SJSA1 (cell line): Measurements from ENCODE around the gene ADAM20. TPM values are rescaled to one million over a fixed set of nuclear protein-coding genes. Genes with fewer than 3 reads are reported as not detected.

ENCODE experiments used
- DNase-seq, 2 experiments: peaks; one replicate each; pipeline ENCODE4 v3.0.0-alpha.2; 2015 to 2020; ENCODE audit warnings: low spot score in 2 of 2, low read depth in 1 of 2
- H3K27ac ChIP-seq: fragments of 250-450 bp; sonication (Bioruptor Pico); 2 replicates; pipeline ENCODE4 v1.5.1; 2020; ENCODE audit warnings: mild to moderate bottlenecking, moderate library complexity
- H3K27me3 ChIP-seq: fragments of 250-450 bp; sonication (Bioruptor Pico); replicated peaks from 2 replicates; pipeline ENCODE4 v1.5.1; 2020; ENCODE audit warnings: mild to moderate bottlenecking, moderate library complexity
- H3K36me3 ChIP-seq: fragments of 250-450 bp; sonication (Bioruptor Pico); 2 replicates; pipeline ENCODE4 v1.5.1; 2020; ENCODE audit warnings: mild to moderate bottlenecking
- H3K4me1 ChIP-seq: fragments of 250-450 bp; sonication (Bioruptor Pico); replicated peaks from 2 replicates; pipeline ENCODE4 v1.6.1; 2021; ENCODE audit warnings: mild to moderate bottlenecking
- H3K4me3 ChIP-seq: fragments of 250-450 bp; sonication (Bioruptor Pico); 2 replicates; pipeline ENCODE4 v1.5.1; 2020; ENCODE audit warnings: mild to moderate bottlenecking
- H3K9me3 ChIP-seq: fragments of 250-450 bp; sonication (Bioruptor Pico); replicated peaks from 2 replicates; pipeline ENCODE4 v1.5.1; 2020; ENCODE audit warnings: mild to moderate bottlenecking
- total RNA-seq: library from RNA; depleted of rRNA; stranded (reverse); fragments of >200 nt; shearing (Covaris generic); gene quantifications from 2 replicates; pipeline ENCODE4 v1.2.3, GENCODE V29; 2014; rRNA removed

The ADAM20 gene
- 0.37 TPM in 1 of 2 replicates, not detected in the other for total RNA-seq

DNA sequence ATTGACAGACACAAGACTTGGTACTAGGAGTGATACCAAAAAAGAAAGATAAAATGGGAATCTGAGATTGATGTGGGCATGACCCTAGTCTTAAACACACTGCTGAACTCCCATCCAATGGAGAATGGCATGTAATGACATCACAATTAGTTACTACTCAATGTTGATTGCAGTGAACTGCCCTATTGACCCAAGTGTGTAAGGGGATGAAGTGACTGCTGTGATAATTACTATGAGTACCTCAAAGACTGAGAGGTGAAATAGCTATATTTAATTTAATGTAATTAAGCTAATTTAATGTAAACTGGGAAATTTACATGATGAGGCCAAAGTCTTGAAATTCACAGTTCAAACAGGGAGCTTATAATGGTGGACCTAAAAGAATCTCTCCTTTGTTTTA is at the start of gene ADAM20:
Gene ADAM20 (minus strand): TSS at position 101 of the 400 bp plus-strand sequence. CDS start 10,247 bp downstream, outside the sequence.
- H3K9me3 ChIP-seq, result no peaks in the 10 kb centered on the region
- no peak within 1 kb of the TSS for H3K4me3 ChIP-seq
- no peaks in the 10 kb centered on the region for H3K27me3 ChIP-seq
- no peaks in the 10 kb centered on the region for H3K36me3 ChIP-seq
- no peak within 1 kb of the TSS for H3K27ac ChIP-seq
- DNase-seq, result no peak
- no peaks in the 10 kb centered on the region for H3K4me1 ChIP-seq

DNA sequence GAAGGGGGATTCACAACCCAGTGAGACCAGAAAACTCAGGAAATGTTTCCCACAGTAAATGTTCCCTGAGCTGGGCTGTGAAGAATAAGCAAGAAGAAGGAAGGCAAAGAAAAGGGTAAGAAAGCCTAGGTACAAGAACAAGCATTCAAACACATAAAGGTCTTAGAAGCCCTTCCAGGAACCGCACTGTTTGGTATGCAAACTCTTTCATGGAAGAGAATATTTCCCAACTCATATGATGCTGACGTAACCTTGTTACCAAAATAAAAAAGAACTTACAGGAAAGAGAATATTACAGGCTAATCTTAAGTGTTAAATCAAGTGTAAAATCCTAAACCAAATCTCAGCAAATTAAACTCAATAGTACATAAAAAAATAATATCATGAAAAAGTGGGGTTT is 42.1 kb upstream of the ADAM20 start:
- H3K27me3 ChIP-seq, result no peaks in the 10 kb centered on the region
- DNase-seq, result no peak
- no peak overlapping the region for H3K4me3 ChIP-seq
- H3K4me1 ChIP-seq, result no peaks in the 10 kb centered on the region
- H3K36me3 ChIP-seq, result peaks cover 22% of the 10 kb centered on the region
- no peaks in the 10 kb centered on the region for H3K9me3 ChIP-seq
- H3K27ac ChIP-seq, result no peak overlapping the region

DNA sequence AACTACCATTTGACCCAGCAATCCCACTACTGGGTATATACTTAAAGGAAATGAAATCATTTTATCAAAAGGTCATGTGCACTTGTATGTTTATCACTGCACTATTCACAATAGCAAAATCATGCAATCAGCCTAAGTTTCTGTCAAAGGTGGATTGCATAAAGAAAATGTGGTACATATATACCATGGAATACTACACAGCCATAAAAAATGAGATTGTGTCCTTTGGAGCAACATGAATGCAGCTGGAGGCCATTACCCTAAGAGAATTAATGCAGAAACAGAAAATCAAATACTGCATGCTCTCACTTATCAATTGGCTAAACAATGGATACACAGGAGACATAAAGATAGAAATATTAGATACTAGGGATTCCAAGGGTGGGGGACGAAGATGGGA is 38.2 kb upstream of the ADAM20 start:
- Histone ChIP-seq H3K36me3 (no peaks in the 10 kb centered on the region; the same call in 1 of the 2 replicates), H3K27me3 (no peaks in the 10 kb centered on the region), H3K27ac (no peak overlapping the region), H3K4me3 (no peak overlapping the region), H3K4me1 (no peaks in the 10 kb centered on the region), H3K9me3 (no peaks in the 10 kb centered on the region)
- no peak for DNase-seq

DNA sequence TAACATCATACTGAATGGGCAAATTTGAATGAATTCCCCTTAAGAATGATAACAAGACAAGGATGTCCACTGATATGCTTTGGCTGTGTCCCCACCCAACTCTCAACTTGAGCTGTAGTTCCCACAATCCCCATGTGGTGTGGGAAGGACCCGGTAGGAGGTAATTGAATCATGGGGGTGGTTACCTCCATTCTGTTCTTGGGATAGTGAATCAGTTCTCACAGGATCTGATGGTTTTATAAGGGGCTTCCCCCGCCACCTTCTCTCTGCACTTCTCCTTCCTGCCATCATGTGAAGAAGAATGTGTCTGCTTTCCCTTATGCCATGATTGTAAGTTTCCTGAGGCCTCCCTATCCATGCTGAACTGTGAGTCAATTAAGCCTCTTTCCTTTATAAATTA is 36.3 kb upstream of the ADAM20 start:
- no peak overlapping the region for H3K4me3 ChIP-seq
- no peak overlapping the region for H3K27ac ChIP-seq
- no peaks in the 10 kb centered on the region for H3K27me3 ChIP-seq
- no peaks in the 10 kb centered on the region for H3K9me3 ChIP-seq
- no peak for DNase-seq
- no peaks in the 10 kb centered on the region; the same call in 1 of the 2 replicates for H3K36me3 ChIP-seq
- H3K4me1 ChIP-seq, result no peaks in the 10 kb centered on the region

DNA sequence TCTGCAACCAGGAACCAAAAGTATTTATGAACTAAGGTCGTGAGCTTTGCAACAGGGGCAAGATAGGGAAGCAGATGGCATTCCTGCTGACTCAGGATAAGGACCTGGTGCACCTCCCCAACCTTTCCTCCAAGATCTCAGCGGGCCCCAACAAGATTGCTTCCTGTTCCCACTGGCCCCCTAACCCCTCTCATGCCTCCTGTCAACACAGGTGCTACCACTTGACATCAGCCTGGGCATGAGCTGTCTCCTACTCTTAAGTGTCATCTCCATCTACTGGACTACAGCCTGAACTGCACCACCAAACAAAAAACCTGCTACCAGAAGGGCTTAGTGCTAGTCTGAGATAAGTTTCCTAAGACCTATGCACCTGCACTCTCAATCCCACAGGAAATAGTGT is 33.0 kb upstream of the ADAM20 start:
- no peak overlapping the region for H3K27ac ChIP-seq
- no peaks in the 10 kb centered on the region for H3K4me1 ChIP-seq
- H3K27me3 ChIP-seq, result no peaks in the 10 kb centered on the region
- DNase-seq, result no peak
- H3K4me3 ChIP-seq, result no peak overlapping the region
- H3K9me3 ChIP-seq, result no peaks in the 10 kb centered on the region
- peaks cover 13% of the 10 kb centered on the region for H3K36me3 ChIP-seq

DNA sequence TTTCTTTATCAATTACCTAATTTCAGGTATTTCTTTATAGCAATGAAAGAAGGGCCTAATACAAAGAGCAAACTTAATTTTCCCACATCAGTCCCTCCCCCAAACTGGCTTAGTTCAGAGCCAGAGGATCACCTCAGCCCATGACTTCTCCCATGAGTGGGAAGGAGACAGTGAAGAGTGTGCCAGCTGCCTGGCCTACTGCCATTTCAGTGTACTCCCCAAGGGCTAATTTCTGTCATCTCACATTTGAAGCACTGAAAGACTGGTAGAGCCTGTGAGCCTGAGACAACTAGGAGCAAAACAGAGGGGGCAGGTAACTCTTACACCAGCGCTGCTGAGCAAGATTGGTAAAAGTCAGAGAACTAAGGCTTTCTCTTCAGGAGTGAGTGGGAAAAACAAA is 29.1 kb upstream of the ADAM20 start:
- no peaks in the 10 kb centered on the region for H3K4me1 ChIP-seq
- no peaks in the 10 kb centered on the region for H3K9me3 ChIP-seq
- no peak for DNase-seq
- H3K4me3 ChIP-seq, result no peak overlapping the region
- no peak overlapping the region for H3K27ac ChIP-seq
- peaks cover 18% of the 10 kb centered on the region for H3K36me3 ChIP-seq
- H3K27me3 ChIP-seq, result no peaks in the 10 kb centered on the region

DNA sequence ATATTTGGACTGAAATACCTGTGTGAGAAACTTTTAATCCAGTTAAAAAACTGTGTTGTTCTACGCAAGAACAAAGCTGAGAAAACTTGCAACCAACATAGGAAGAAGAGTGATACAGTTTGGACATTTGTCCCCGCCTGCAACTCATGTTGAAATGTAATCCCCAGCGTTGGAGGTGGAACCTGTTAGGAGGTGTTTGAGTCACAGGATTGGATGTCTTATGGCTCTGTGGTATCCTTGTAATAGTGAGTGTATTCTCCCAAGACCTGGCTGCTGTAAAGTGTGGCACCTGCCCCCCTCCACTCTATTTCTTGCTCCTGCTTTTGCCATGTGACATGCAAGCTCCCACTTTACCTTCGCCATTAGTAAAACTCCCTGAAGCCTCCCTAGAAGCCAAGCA is 28.6 kb upstream of the ADAM20 start:
- no peak for DNase-seq
- H3K9me3 ChIP-seq, result no peaks in the 10 kb centered on the region
- H3K4me1 ChIP-seq, result no peaks in the 10 kb centered on the region
- no peak overlapping the region for H3K27ac ChIP-seq
- peaks cover 18% of the 10 kb centered on the region for H3K36me3 ChIP-seq
- H3K4me3 ChIP-seq, result no peak overlapping the region
- no peaks in the 10 kb centered on the region for H3K27me3 ChIP-seq

DNA sequence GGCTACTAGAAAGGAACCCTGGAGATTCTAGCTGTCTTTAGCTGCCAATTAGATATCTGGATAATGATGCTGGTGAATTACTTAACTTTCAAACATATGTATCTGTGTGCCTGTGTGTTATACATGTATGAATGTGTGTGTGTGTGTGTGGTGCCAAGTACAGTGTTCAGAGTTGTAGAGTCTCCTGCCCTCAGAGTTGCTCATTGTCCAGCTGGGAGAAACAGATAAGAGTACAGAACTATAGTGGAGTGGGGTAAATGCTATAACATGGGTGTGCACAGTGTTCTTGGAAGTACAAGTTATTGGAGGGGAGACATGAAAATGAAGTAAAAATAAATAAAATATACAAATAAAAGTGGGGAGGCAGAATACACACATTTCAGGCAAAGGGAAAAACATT is 23.6 kb upstream of the ADAM20 start:
- H3K27me3 ChIP-seq, result no peaks in the 10 kb centered on the region
- no peaks in the 10 kb centered on the region for H3K4me1 ChIP-seq
- peaks cover 7% of the 10 kb centered on the region for H3K36me3 ChIP-seq
- DNase-seq, result no peak
- no peak overlapping the region for H3K27ac ChIP-seq
- H3K4me3 ChIP-seq, result no peak overlapping the region
- no peaks in the 10 kb centered on the region for H3K9me3 ChIP-seq

DNA sequence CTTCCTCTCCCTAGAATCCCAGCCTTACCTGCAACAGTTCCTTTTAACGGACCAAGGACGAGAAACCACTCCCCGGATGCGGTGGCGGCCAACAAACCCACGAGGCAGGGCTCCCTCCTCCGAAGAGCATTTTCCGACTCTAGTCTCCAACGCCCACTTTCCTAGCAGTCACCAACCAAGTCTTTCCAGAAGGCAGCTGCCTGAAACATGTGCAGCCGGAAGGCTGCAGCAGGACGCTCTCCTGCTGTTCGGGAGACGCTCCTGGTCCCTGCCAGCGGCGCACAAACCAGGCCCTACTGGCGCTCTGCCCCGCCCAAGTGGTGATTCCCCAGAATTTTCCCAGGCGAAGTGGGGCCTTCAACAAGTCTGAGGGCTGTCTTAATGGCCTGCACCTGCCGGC is 21.1 kb upstream of the ADAM20 start:
- H3K9me3 ChIP-seq, result no peaks in the 10 kb centered on the region
- no peak overlapping the region for H3K27ac ChIP-seq
- no peaks in the 10 kb centered on the region for H3K36me3 ChIP-seq
- H3K27me3 ChIP-seq, result no peaks in the 10 kb centered on the region
- H3K4me1 ChIP-seq, result no peaks in the 10 kb centered on the region
- DNase-seq, result no peak
- H3K4me3 ChIP-seq, result no peak overlapping the region

DNA sequence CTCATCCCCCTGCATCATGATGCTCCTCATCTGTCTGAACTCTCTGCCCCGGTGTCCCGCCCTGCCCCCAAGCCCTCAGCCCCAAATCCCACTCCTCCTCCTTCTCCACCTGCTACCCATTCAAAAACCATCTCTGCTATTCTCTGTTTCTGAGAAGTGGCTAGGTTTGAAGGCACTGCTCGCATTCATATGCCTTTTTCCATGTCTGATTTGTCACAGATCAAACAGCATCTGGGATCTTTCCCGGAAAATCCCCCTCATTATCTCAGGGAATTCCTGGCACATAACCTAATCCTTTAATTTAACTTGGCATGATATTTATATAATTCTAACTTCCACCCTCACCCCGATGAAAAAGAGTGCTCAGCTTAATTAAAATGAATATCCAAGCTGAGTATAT is 3.3 kb upstream of the ADAM20 start:
- no peak overlapping the region for H3K27ac ChIP-seq
- H3K36me3 ChIP-seq, result no peaks in the 10 kb centered on the region
- no peaks in the 10 kb centered on the region for H3K9me3 ChIP-seq
- H3K4me3 ChIP-seq, result no peak overlapping the region
- H3K27me3 ChIP-seq, result no peaks in the 10 kb centered on the region
- DNase-seq, result no peak
- H3K4me1 ChIP-seq, result no peaks in the 10 kb centered on the region

DNA sequence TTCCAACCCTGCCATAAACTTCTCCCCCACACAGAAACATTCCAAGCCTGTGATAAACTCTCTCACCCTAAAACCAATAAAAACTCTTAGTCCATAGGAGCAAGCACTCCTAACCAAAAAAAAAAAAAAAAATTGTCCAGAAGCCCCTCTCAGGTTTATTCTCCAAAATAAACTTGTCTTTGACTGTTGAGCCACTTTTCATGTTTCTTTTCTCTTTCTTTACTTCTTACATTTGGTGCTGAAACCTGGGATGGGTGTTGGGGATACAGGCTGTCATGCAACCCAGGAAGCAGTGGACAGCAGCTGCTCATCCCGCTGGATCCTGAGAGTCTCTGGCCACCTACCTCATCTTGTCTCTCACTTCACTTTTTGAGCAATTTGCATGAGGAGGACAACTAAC is 2.0 kb upstream of the ADAM20 start:
- H3K9me3 ChIP-seq, result no peaks in the 10 kb centered on the region
- H3K27me3 ChIP-seq, result no peaks in the 10 kb centered on the region
- H3K4me1 ChIP-seq, result no peaks in the 10 kb centered on the region
- no peak overlapping the region for H3K27ac ChIP-seq
- H3K36me3 ChIP-seq, result no peaks in the 10 kb centered on the region
- H3K4me3 ChIP-seq, result no peak overlapping the region
- no peak for DNase-seq

DNA sequence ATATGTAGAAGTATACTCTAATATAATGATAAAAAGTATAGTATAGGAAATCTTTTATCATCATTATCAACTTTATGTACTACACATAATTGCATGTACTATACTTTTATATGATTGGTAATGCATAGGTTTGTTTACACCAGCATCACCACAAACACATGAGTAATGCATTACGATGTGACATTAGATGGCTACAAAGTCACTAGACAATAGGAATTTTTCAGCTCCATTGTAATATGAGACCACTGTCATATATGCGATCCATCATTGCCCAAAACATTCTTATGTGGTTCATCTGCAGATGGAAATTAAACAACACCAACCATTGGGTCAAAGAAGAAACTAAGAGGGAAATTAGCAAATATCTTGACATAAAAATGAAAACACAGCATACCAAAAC is 4.4 kb downstream of the ADAM20 start:
- no peaks in the 10 kb centered on the region for H3K36me3 ChIP-seq
- H3K4me3 ChIP-seq, result no peak overlapping the region
- no peak for DNase-seq
- H3K27me3 ChIP-seq, result no peaks in the 10 kb centered on the region
- H3K9me3 ChIP-seq, result no peaks in the 10 kb centered on the region
- H3K4me1 ChIP-seq, result no peaks in the 10 kb centered on the region
- H3K27ac ChIP-seq, result no peak overlapping the region

DNA sequence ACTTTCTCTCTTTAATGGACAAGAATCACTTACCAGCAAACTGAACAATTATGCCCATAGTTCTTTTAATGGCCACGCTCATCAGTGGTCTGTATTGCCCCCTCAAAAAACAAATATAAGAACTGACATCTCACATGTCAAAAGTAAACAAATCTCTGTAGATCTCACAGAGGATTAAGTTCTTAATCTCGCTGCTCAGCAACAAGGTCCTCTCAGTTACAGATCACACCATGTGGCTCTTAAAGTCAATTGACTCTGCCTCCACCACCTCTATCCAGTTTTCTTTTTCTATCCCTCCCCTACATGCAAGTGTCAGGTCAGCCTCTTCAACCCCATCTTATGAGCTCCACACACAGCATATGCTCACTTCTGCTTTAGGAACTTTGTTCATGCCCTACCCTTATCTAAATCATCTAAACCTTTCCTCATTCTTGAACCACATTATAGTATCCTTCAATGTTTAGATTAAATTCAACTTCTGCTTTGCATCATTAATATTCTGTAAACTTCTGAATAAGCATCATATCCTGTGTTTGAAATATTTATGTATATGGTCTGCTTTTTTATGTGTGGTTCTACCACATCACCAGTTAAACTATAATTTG is 7.2 kb downstream of the ADAM20 start:
- Histone ChIP-seq H3K4me3 (no peak overlapping the region), H3K27me3 (no peaks in the 10 kb centered on the region), H3K9me3 (no peaks in the 10 kb centered on the region), H3K36me3 (no peaks in the 10 kb centered on the region), H3K27ac (no peak overlapping the region), H3K4me1 (no peaks in the 10 kb centered on the region)
- no peak for DNase-seq

DNA sequence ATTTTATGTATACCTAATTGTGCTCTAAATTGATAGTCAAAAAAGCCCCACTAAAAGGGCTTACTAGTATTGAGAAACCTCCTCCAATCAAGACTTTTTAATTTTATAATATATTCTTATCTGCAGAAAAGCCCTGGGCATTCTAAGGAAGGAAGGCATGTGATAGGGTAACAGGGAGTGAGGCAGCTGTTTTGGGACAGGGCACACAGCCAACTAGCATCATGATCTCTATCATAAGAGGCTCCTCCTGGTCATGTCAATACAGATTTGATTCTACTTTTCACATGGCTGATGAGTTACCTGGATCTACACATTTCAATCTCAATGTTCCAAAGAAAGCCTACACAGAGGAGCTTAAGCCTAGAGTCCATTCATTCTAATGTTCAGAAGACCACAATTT is 9.1 kb downstream of the ADAM20 start:
- Histone ChIP-seq H3K27me3 (no peaks in the 10 kb centered on the region), H3K4me3 (no peak overlapping the region), H3K36me3 (no peaks in the 10 kb centered on the region), H3K4me1 (no peaks in the 10 kb centered on the region), H3K27ac (no peak overlapping the region), H3K9me3 (no peaks in the 10 kb centered on the region; the same call in 1 of the 2 replicates)
- DNase-seq, result no peak

DNA sequence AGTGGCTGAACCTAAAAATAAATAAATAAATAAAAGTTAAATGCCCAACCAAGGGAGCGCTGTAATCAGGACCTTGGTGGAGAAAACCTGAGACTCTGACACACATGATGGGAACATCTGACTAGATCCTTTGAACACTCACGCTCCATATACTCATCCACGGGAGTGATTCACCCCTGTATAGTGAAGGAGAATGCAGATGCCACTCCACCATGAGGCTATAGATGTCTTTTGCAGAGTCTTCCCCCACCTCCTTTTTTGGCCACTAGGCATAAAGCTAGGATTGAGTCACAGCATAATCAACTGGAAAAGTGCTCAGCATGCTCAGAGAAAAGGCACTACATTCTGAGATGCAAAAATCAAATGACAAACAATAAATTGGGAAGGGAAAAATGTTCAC is 19.0 kb downstream of the ADAM20 start:
- DNase-seq, result no peak
- H3K27me3 ChIP-seq, result no peaks in the 10 kb centered on the region

More for the DNA sequence above, 19.0 kb downstream of the ADAM20 start:
- Histone ChIP-seq H3K36me3 (no peaks in the 10 kb centered on the region), H3K4me3 (no peak overlapping the region), H3K4me1 (no peaks in the 10 kb centered on the region), H3K9me3 (no peaks in the 10 kb centered on the region; the same call in 1 of the 2 replicates), H3K27ac (no peak overlapping the region)
